Peyer's patch (tissue), 4 donors: Measurements from ENCODE around the gene CRIM1.

ENCODE experiments used
- CTCF ChIP-seq, 6 experiments: fragments of 450-650 bp in 4 of 6; fragments of 200-600 bp in 2 of 6; sonication (generic) in 1 of 6; IDR thresholded peaks; one replicate each; pipeline ENCODE4 v1.5.1; 2017 to 2019; ENCODE audit warnings: antibody characterized with exemption in 6 of 6, mild to moderate bottlenecking in 3 of 6, moderate library complexity in 1 of 6
- POLR2A ChIP-seq, 2 donors: fragments of 450-650 bp; IDR thresholded peaks; one replicate each; pipeline ENCODE4 v1.5.1; 2017; ENCODE audit warnings: antibody characterized with exemption in 2 of 2, mild to moderate bottlenecking in 2 of 2, moderate library complexity in 2 of 2

GRCh38 chr2:36394804-36395203 is 39.2 kb downstream of the CRIM1 start:
- no peak for TF ChIP-seq CTCF (IDR thresholded peaks at IDR 0.05)
- TF ChIP-seq POLR2A (IDR thresholded peaks at IDR 0.05) = no peak
